ENCODE measurements around the gene GRK1.

Gene GRK1

DNA sequence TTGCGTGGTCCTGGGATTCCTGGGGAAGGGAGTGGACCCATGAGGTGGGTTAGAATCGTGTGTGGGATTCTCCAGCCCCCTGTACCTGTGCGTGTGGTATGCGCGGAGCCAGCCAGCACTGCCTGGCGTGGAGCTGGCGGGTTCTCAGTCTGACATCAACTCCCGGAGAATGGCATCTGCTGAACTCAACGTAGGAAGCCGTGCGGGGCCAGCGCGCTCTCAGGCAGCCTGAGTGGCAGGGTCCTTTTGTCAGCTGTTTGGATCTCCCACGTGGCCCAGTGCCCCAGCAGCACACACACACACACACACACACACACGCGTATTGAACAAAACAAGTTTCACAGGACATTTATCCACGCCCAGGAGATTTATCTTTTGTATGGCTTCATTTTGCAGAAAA, 37.2 kb upstream of the GRK1 start:
- Histone ChIP-seq H3K4me3 (ENCODE audit: insufficient read depth, low read length, poor library complexity, severe bottlenecking) (no peak overlapping the region), H3K27ac (ENCODE audit: low read depth, low read length) (no peak overlapping the region), H3K79me2 (ENCODE audit: insufficient read depth, low read length) (peaks cover 63% of the 10 kb centered on the region), H3K36me3 (ENCODE audit: low read length) (peaks cover 6% of the 10 kb centered on the region; the same call in 1 of the 2 replicates), H4K20me1 (ENCODE audit: low read depth, low read length) (peaks cover 8% of the 10 kb centered on the region), H3K9me3 (ENCODE audit: insufficient read depth, low read length) (no peaks in the 10 kb centered on the region), H3K4me2 (ENCODE audit: low read depth, low read length, poor library complexity, severe bottlenecking) (no peak overlapping the region), H2AFZ (ENCODE audit: low read depth, low read length, severe bottlenecking) (no peak overlapping the region), H3F3A (ENCODE audit: insufficient read depth) (no peaks in the 10 kb centered on the region), H3K9me2 (replicated peaks; ENCODE audit: insufficient read depth, low read length) (no peaks in the 10 kb centered on the region), H3K9ac (ENCODE audit: low read length) (no peak overlapping the region), H3K27me3 (ENCODE audit: low read length) (no peaks in the 10 kb centered on the region)
- TF ChIP-seq EZH2phosphoT487 (conservative IDR thresholded peaks at IDR 0.05; ENCODE audit: low read length) = no peak
- TF ChIP-seq, protein P1, sequence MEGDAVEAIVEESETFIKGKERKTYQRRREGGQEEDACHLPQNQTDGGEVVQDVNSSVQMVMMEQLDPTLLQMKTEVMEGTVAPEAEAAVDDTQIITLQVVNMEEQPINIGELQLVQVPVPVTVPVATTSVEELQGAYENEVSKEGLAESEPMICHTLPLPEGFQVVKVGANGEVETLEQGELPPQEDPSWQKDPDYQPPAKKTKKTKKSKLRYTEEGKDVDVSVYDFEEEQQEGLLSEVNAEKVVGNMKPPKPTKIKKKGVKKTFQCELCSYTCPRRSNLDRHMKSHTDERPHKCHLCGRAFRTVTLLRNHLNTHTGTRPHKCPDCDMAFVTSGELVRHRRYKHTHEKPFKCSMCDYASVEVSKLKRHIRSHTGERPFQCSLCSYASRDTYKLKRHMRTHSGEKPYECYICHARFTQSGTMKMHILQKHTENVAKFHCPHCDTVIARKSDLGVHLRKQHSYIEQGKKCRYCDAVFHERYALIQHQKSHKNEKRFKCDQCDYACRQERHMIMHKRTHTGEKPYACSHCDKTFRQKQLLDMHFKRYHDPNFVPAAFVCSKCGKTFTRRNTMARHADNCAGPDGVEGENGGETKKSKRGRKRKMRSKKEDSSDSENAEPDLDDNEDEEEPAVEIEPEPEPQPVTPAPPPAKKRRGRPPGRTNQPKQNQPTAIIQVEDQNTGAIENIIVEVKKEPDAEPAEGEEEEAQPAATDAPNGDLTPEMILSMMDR (IDR thresholded peaks at IDR 0.05; ENCODE audit: insufficient read depth, low read length, poor library complexity, severe bottlenecking) = no peak

DNA sequence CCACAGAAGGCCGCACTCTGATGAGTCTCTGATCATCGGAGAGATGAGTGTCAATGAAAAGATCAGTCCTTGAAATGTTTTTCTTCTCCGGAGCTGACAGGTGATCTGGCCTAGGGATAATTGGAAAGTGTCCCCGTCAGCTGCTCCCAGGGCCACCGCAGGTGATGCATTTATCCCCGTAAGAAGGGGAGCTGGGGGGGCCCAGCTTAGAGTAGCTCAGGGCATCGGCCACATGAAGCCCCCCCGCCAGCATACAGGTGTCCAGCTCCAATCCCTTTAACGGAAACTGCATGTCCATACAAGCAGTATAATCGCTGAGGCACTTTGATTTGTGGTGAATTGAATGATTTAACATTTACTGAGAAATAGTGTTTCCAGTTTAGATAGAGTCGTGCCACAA, 36.7 kb upstream of the GRK1 start:
- H3K4me3 ChIP-seq (ENCODE audit: insufficient read depth, low read length, poor library complexity, severe bottlenecking) = no peak overlapping the region
- no peak overlapping the region for H3K4me2 ChIP-seq (ENCODE audit: low read depth, low read length, poor library complexity, severe bottlenecking)
- peaks cover 60% of the 10 kb centered on the region for H3K79me2 ChIP-seq (ENCODE audit: insufficient read depth, low read length)
- H3K9me2 ChIP-seq (replicated peaks; ENCODE audit: insufficient read depth, low read length) = no peaks in the 10 kb centered on the region
- H4K20me1 ChIP-seq (ENCODE audit: low read depth, low read length) = peaks cover 8% of the 10 kb centered on the region
- H3F3A ChIP-seq (ENCODE audit: insufficient read depth) = no peaks in the 10 kb centered on the region
- TF ChIP-seq, protein P1 (IDR thresholded peaks at IDR 0.05; ENCODE audit: insufficient read depth, low read length, poor library complexity, severe bottlenecking) = no peak
- no peak for TF ChIP-seq EZH2phosphoT487 (conservative IDR thresholded peaks at IDR 0.05; ENCODE audit: low read length)
- H3K36me3 ChIP-seq (ENCODE audit: low read length) = peaks cover 6% of the 10 kb centered on the region; the same call in 1 of the 2 replicates
- H3K9me3 ChIP-seq (ENCODE audit: insufficient read depth, low read length) = no peaks in the 10 kb centered on the region
- no peak overlapping the region for H2AFZ ChIP-seq (ENCODE audit: low read depth, low read length, severe bottlenecking)
- H3K27ac ChIP-seq (ENCODE audit: low read depth, low read length) = no peak overlapping the region
- no peak overlapping the region for H3K9ac ChIP-seq (ENCODE audit: low read length)
- no peaks in the 10 kb centered on the region for H3K27me3 ChIP-seq (ENCODE audit: low read length)

DNA sequence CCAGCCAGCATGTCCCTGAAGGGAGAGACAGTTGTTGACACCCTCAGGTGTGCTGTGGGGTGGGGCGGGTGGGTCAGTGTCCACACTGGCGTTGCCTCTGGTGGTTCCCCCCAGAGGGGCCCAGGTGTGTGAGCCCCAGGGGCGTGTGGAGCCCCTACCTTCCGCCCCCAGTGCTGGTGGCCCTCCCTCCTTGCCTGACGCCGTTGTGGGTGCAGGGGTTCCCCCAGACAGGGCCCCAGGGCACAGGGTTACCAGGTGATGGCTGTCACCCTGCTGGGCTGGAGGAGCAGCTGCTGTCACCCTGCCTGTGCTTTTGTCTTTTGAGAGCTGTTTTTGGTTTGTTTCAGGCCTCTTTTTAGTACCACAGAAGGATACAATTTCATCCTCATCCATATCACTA, 36.2 kb upstream of the GRK1 start:
- no peak overlapping the region for H3K9ac ChIP-seq (ENCODE audit: low read length)
- peaks cover 6% of the 10 kb centered on the region; the same call in 1 of the 2 replicates for H3K36me3 ChIP-seq (ENCODE audit: low read length)
- H3K9me2 ChIP-seq (replicated peaks; ENCODE audit: insufficient read depth, low read length) = no peaks in the 10 kb centered on the region
- H3K9me3 ChIP-seq (ENCODE audit: insufficient read depth, low read length) = no peaks in the 10 kb centered on the region
- H4K20me1 ChIP-seq (ENCODE audit: low read depth, low read length) = peaks cover 8% of the 10 kb centered on the region
- TF ChIP-seq EZH2phosphoT487 (conservative IDR thresholded peaks at IDR 0.05; ENCODE audit: low read length) = no peak
- H3K4me3 ChIP-seq (ENCODE audit: insufficient read depth, low read length, poor library complexity, severe bottlenecking) = no peak overlapping the region
- H2AFZ ChIP-seq (ENCODE audit: low read depth, low read length, severe bottlenecking) = no peak overlapping the region
- no peak overlapping the region for H3K27ac ChIP-seq (ENCODE audit: low read depth, low read length)
- H3K79me2 ChIP-seq (ENCODE audit: insufficient read depth, low read length) = peaks cover 58% of the 10 kb centered on the region
- no peak overlapping the region for H3K4me2 ChIP-seq (ENCODE audit: low read depth, low read length, poor library complexity, severe bottlenecking)
- no peaks in the 10 kb centered on the region for H3K27me3 ChIP-seq (ENCODE audit: low read length)
- no peaks in the 10 kb centered on the region for H3F3A ChIP-seq (ENCODE audit: insufficient read depth)

GRCh38 chr13:113631341-113632095, 35.5 kb upstream of the GRK1 start:
- H3K79me2 ChIP-seq (ENCODE audit: insufficient read depth, low read length) = peaks cover 50% of the 10 kb centered on the region
- H3K9me2 ChIP-seq (replicated peaks; ENCODE audit: insufficient read depth, low read length) = no peaks in the 10 kb centered on the region
- H3F3A ChIP-seq (ENCODE audit: insufficient read depth) = no peaks in the 10 kb centered on the region
- peaks cover 8% of the 10 kb centered on the region; the same call in 1 of the 2 replicates for H3K36me3 ChIP-seq (ENCODE audit: low read length)
- TF ChIP-seq, protein P1 (IDR thresholded peaks at IDR 0.05; ENCODE audit: insufficient read depth, low read length, poor library complexity, severe bottlenecking) = no peak
- TF ChIP-seq EZH2phosphoT487 (conservative IDR thresholded peaks at IDR 0.05; ENCODE audit: low read length) = no peak
- peaks cover 4% of the 10 kb centered on the region for H4K20me1 ChIP-seq (ENCODE audit: low read depth, low read length)
- no peak overlapping the region for H3K27ac ChIP-seq (ENCODE audit: low read depth, low read length)
- no peak overlapping the region for H3K9ac ChIP-seq (ENCODE audit: low read length)
- no peak overlapping the region for H3K4me2 ChIP-seq (ENCODE audit: low read depth, low read length, poor library complexity, severe bottlenecking)
- H3K9me3 ChIP-seq (ENCODE audit: insufficient read depth, low read length) = no peaks in the 10 kb centered on the region
- H3K27me3 ChIP-seq (ENCODE audit: low read length) = no peaks in the 10 kb centered on the region
- no peak overlapping the region for H2AFZ ChIP-seq (ENCODE audit: low read depth, low read length, severe bottlenecking)
- no peak overlapping the region for H3K4me3 ChIP-seq (ENCODE audit: insufficient read depth, low read length, poor library complexity, severe bottlenecking)

Data from SU-DHL-6 (cell line).